Stimulated activated CD8-positive, alpha-beta memory T cell treated with anti-CD3 and anti-CD28 coated beads, Interleukin-2, amount 100 ng/mL, for 48 hours (primary cell): ENCODE results near the gene EAPP.
"Not testable (repeated sequence)": the region's sequence is repeated elsewhere in the genome, so short reads cannot be mapped to it uniquely, and the experiment has no call there.

Source experiments
- DNase-seq, 2 donors: peaks; one replicate each; pipeline ENCODE4 v3.0.0-alpha.2; 2020; ENCODE audit warnings: low read depth in 2 of 2

Gene EAPP

GRCh38 chr14:34538096-34538495 is 1.4 kb downstream of the EAPP start:
- not testable (repeated sequence) for DNase-seq

GRCh38 chr14:34537677-34538009 is 1.9 kb downstream of the EAPP start:
- no peak for DNase-seq

- DNase-seq: no peak
Measured at GRCh38 chr14:34536951-34537676, 2.4 kb downstream of the EAPP start.

DNA sequence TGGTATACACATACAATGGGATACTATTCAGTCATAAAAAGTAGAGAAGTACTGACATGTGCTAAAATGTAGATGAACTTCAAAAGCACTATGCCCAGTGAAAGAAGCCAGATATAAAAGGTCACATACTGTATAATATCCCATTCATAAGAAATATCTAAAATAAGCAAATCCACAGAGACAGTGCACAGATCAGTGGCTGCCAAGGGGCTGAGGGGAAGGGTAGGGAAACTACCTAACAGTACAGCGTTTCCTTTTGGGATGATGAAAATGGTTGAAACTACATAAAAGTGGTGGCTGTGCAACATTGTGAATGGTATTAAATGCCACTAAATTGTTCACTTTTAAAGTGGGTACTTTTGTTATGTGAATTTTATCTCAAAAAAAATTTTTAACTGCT is 11.9 kb downstream of the EAPP start:
- no peak for DNase-seq

- DNase-seq: not testable (repeated sequence)
Measured at GRCh38 chr14:34524216-34524615, 15.3 kb downstream of the EAPP start.

DNA sequence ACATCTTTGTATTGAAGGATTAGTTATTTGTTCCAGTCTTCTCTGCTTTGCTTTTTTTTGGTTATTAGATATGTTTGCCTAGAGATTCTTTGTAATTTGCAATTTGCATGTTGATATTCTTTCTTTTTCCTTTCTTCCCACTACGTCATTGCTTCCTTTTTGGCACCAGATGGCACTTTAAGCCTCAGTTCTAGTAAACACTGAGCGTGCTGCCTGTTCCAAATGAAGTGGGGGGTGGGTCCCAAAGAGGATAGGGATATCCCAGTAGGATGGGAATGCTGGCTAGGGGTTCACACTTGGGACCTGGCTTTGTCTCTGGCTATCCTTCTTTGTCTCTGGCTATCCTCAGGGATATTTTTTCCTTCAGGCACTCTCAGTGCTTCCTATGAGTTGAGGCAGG is 17.0 kb downstream of the EAPP start:
- DNase-seq: no peak

DNA sequence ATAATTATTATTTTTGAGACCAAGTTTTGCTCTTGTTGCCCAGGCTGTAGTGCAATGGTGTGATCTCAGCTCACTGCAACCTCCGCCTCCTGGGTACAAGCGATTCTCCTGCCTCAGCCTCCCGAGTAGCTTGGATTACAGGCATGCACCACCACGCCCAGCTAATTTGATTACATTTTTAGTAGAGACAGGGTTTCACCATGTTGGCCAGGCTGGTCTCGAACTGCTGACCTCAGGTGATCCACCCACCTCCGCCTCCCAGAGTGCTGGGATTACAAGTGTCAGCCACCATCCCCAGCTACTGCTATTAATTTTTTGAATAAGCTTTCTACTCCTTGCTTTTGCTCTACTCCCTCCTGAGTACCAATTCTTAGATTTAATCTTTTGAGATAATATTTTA is 18.4 kb downstream of the EAPP start:
- DNase-seq: not testable (repeated sequence)

- DNase-seq: not testable (repeated sequence)
Measured at GRCh38 chr14:34520304-34520970, 19.1 kb downstream of the EAPP start.

DNA sequence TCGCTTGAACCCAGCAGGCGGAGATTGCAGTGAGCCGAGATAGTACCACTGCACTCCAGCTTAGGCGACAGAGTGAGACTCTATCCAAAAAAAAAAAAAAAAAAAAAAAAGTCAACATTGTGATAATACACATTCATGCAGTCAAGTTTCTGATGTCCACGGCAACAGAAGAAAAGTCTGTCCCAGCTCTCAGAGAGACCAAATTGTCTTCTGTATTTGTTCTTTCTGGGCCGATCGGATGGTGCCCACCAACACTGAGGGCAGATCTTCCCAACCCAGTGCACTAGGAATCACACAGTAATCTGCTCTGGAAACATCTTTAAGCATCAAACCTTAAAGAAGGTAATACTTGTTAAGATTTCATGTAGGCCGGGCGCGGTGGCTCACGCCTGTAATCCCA is 31.6 kb downstream of the EAPP start:
- no peak for DNase-seq

- no peak for DNase-seq
Measured at GRCh38 chr14:34507459-34507858, 32.0 kb downstream of the EAPP start.

DNA sequence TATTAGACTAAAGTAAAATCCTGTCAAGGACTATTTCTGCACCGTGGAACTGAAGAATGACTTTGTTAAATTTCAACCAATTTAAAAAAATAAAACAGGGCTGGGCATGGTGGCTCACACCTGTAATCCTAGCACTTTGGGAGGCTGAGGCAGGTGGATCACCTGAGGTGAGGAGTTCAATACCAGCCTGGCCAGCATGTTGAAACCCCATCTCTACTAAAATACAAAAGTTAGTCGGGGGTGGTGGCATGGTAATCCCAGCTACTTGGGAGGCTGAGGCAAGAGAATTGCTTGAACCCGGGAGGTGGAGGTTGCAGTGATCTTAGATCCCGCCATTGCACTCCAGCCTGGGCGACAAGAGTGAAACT is 34.4 kb downstream of the EAPP start:
- not testable (repeated sequence) for DNase-seq

DNA sequence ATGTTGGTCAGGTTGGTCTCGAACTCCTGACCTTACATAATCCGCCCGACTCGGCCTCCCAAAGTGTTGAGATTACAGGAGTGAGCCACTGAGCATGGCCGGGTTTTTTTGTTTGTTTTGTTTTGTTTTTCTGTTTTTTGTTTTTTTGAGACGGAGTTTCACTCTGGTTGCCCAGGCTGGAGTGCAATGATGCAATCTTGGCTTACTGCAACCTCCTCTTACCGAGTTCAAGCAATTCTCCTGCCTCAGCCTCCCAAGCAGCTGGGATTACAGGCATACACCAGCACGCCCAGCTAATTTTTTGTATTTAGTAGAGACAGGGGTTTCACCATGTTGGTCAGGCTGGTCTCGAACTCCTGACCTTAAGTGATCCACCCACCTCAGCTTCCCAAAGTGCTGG is 35.5 kb downstream of the EAPP start:
- DNase-seq: not testable (repeated sequence)

GRCh38 chr14:34502545-34503225 is 36.8 kb downstream of the EAPP start:
- no peak for DNase-seq

- no peak for DNase-seq
Measured at GRCh38 chr14:34502001-34502400, 37.5 kb downstream of the EAPP start.

- no peak for DNase-seq
Measured at GRCh38 chr14:34501004-34501580, 38.4 kb downstream of the EAPP start.

DNA sequence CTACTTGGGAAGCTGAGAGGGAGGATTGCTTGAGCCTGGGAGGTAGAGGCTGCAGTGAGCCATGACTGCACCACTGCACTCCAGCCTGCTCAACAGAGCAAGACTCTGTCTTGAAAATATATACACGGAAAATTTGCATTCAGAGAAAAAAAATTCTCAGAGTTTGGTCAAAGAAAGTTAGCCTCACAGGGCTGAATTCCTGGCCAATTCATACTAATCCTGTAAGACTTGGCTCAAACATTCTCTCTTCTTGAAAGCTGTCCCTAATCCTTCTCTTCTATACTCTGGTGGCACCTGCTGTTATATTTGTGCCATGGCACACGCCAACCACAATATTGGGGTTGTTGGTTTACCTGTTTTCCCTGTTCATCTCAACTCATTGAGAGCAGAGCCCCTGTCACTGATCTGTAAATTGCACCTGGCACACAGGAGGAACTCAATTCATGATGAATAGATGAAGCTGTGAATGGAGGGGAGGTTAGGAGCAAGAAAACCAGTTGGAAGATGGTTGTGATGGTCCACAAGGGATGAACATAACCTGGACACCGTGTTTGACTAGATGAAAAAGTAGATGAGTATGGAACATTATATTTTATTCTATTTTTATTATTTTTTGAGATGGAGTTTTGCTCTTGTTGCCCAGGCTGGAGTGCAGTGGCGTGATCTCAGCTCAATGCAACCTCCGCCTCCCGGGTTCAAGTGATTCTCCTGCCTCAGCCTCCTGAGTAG is 40.7 kb downstream of the EAPP start:
- DNase-seq: no peak

DNA sequence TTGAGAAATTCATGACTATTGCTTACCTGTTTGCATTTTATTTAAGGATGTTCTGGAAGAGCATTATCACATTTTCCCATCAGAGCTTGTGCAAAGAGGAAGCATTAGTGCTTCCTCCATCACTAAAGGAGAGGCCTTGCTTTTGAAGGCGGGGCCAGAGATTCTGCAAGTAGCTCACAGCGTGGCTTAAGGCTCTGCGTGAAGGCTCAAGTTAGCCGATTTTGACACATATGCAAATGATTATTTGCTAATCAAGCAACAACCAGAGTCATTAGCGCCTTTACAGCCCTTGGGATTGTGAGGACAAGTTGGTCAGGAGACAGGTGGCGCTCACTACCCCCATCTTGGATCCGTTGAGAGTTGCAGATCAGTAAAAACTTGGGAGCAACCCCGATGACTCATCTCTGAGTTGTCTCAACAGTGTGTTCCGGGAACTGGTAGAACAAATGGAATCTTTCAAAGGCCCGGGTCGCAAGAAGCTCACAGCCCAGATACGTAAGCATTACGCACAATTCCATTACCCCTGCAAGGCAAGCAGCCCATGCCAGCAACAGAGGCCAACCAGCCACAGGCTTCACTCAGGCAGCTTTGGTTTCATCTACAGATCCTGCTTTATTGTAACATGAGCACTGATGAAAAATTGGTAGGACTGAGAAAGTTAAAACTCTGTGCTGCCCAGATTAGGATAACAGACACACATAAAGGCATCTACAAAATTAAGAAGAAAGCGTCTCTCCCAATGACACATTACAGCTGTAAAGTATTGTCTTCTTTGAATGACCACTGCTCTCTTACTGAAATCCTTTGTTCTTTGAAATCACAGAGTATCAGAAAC is 42.6 kb downstream of the EAPP start:
- no peak for DNase-seq

DNA sequence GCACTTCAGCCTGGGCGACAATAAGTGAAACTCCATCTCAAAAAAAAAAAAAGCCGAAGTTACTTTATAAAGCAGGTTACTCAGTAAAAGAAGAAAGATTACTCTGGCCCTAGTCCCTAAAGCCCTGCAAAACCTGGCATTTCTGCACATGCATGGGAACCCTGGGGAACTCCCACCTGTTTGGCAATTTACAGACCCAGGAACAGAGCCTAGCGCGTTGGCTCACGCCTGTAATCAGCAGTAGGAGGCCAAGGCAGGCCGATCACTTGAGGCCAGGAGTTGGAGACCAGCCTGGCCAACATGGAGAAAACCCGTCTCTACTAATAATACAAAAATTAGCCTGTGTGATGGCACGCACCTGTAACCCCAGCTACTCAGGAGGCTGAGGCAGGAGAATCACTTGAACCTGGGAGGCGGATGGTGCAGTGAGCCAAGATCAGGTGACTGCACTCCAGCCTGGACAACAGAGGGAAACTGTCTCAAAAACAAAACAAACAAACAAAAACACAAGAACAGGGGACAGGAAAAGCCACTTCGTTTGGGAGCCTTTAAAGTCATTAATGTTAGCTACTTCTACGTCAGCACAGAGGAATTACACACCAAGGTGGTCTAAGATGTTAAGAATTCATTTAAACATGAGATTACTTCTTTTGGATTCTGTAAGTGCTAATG is 43.4 kb downstream of the EAPP start:
- no peak for DNase-seq

- no peak for DNase-seq
Measured at GRCh38 chr14:34489324-34489723, 50.2 kb downstream of the EAPP start.

DNA sequence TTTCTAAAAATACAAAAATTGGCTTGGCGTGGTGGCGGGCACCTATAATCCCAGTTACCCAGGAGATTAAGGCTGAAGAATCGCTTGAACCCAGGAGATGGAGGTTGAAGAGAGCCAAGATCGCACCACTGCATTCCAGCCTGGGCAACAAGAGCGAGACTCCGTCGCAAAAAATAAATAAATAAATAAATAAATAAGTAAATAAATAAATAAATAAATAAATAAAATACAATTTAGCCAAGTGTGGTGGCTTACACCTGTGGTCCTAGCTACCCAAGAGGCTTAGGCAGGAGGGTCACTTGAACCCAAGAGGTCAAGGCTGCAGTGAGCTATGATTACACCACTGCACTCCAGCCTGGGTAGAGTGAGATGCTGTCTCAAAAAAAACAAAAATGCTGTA is 51.0 kb downstream of the EAPP start:
- DNase-seq: no peak

- DNase-seq: no peak
Measured at GRCh38 chr14:34484726-34485125, 54.8 kb downstream of the EAPP start.
